K562 (cell line): ENCODE data around the gene DPH1. TPM values are rescaled to one million over a fixed set of nuclear protein-coding genes. Genes with fewer than 3 reads are reported as not detected.
A peak's percentile ranks its signal among the peaks of the same experiment; 100 is the strongest.

Experiments
- ATAC-seq: fragments of 200-7000 bp; cut with Tn5 transposase; 3 replicates; pipeline ENCODE4 v1.9.1; 2020; ENCODE audit warnings: moderate library complexity
- BruUV-seq: library from RNA; stranded (reverse); fragments of 400-500 nt; replicated peaks from 2 replicates; lab custom pipeline; 2021; lab: Mats Ljungman, UMichigan
- CTCF ChIA-PET: fragments of 300-600 bp; formaldehyde crosslinking; extraction: SDS; loops from one replicate; lab custom pipeline; 2021; ENCODE audit warnings: low intra/inter-chr PET ratio; lab: Yijun Ruan, JAX
- POLR2A ChIA-PET: fragments of 300-600, 350-650 bp; sonication (Branson Sonifier 250); formaldehyde crosslinking; extraction: SDS; loops from one replicate; lab custom pipeline; 2021; ENCODE audit warnings: antibody characterized with exemption, inconsistent platforms; lab: Yijun Ruan, JAX
- DNase-seq, 4 experiments: peaks; one replicate each; pipeline versions ENCODE4 v3.0.0 to v3.0.0-alpha.2; 2011 to 2018; ENCODE audit warnings: low spot score in 3 of 4, mixed read lengths in 3 of 4; ENCODE audit errors: extremely low read depth in 1 of 4
- FAIRE-seq: peaks from 2 replicates; lab custom pipeline; 2011; peaks lifted over from hg19 to GRCh38; lab: Jason Lieb, UNC
- H2AFZ ChIP-seq: 2 replicates; pipeline ENCODE4 v1.6.0; 2011; ENCODE audit warnings: low read depth, low read length, control low read depth, inconsistent platforms
- H3K27ac ChIP-seq: fragments of 200-600 bp; 3 replicates; pipeline ENCODE4 v1.8.0; 2011; ENCODE audit warnings: low read depth, mild to moderate bottlenecking, control low read depth, inconsistent platforms, low read length, moderate library complexity, mixed read lengths; ENCODE audit errors: extremely low read depth
- H3K27me3 ChIP-seq, 2 experiments: fragments of 300-600 bp in 1 of 2; 2 replicates in 1 of 2; 3 replicates in 1 of 2; pipeline versions ENCODE4 v1.6.0 to v1.8.0; 2011; ENCODE audit warnings: inconsistent platforms in 2 of 2, low read length in 2 of 2, mild to moderate bottlenecking in 1 of 2, mixed read lengths in 1 of 2, moderate library complexity in 1 of 2; ENCODE audit not compliant: control insufficient read depth in 2 of 2, insufficient read depth in 2 of 2
- H3K36me3 ChIP-seq: fragments of 300-600 bp; 3 replicates; pipeline ENCODE4 v1.8.0; 2011; ENCODE audit warnings: mild to moderate bottlenecking, low read length, inconsistent platforms; ENCODE audit not compliant: control insufficient read depth, insufficient read depth
- H3K4me1 ChIP-seq, 2 experiments: fragments of 200-600 bp in 1 of 2; replicated peaks in 1 of 2; 2 replicates in 1 of 2; 3 replicates in 1 of 2; pipeline versions ENCODE4 v1.5.1 to v1.8.0; 2011; ENCODE audit warnings: inconsistent platforms in 2 of 2, low read length in 2 of 2, mild to moderate bottlenecking in 1 of 2, mixed read lengths in 1 of 2, moderate library complexity in 1 of 2; ENCODE audit not compliant: control insufficient read depth in 2 of 2, insufficient read depth in 2 of 2
- H3K4me2 ChIP-seq: 2 replicates; pipeline ENCODE4 v1.6.1; 2011; ENCODE audit warnings: low read length, control low read depth, inconsistent platforms, mixed read lengths; ENCODE audit not compliant: insufficient read depth
- H3K4me3 ChIP-seq: fragments of 200-600 bp; sonication (generic), shearing (Covaris generic); 2 replicates; pipeline ENCODE4 v1.5.1; 2016; ENCODE audit warnings: control low read depth, inconsistent platforms
- H3K79me2 ChIP-seq: fragments of 200-600 bp; 3 replicates; pipeline ENCODE4 v1.8.0; 2011; ENCODE audit warnings: low read length, inconsistent platforms; ENCODE audit not compliant: control insufficient read depth, insufficient read depth
- H3K9ac ChIP-seq, 2 experiments: 2 replicates each; pipeline versions ENCODE4 v1.6.0 to v1.6.1; 2011; ENCODE audit warnings: low read depth in 2 of 2, low read length in 2 of 2, control low read depth in 1 of 2, inconsistent platforms in 1 of 2, mild to moderate bottlenecking in 1 of 2, mixed read lengths in 1 of 2; ENCODE audit not compliant: insufficient read depth in 1 of 2
- H3K9me1 ChIP-seq: one replicate; pipeline ENCODE4 v1.6.0; 2011; ENCODE audit warnings: inconsistent platforms, mild to moderate bottlenecking, low read length, moderate library complexity; ENCODE audit not compliant: control insufficient read depth, insufficient read depth
- H3K9me3 ChIP-seq: replicated peaks from 2 replicates; pipeline ENCODE4 v1.5.1; 2011; ENCODE audit warnings: low read depth, low read length, inconsistent platforms; ENCODE audit not compliant: control insufficient read depth, insufficient read depth
- H4K20me1 ChIP-seq: replicated peaks from 2 replicates; pipeline ENCODE4 v1.6.1; 2011; ENCODE audit warnings: low read length, inconsistent platforms, mixed read lengths; ENCODE audit not compliant: control insufficient read depth, insufficient read depth
- ELF2 ChIP-seq: fragments of 250-450 bp; sonication (Bioruptor Pico); IDR thresholded peaks from 2 replicates; pipeline ENCODE4 v1.5.0; 2021; ENCODE audit warnings: mild to moderate bottlenecking
- FUS ChIP-seq: fragments of 200-400 bp; formaldehyde crosslinking; optimal IDR thresholded peaks from 2 replicates; pipeline ENCODE3; 2017; ENCODE audit warnings: low read depth, low read length
- HNRNPH1 ChIP-seq: fragments of 200-400 bp; formaldehyde crosslinking; optimal IDR thresholded peaks from 2 replicates; pipeline ENCODE3; 2017; ENCODE audit warnings: low read depth, mild to moderate bottlenecking, low read length, moderate library complexity
- KAT8 ChIP-seq: fragments of 450-650 bp; IDR thresholded peaks from 2 replicates; pipeline ENCODE4 v1.6.1; 2016; ENCODE audit warnings: low read depth, mild to moderate bottlenecking
- NCOR1 ChIP-seq: fragments of 450-650 bp; IDR thresholded peaks from 2 replicates; pipeline ENCODE4 v1.6.1; 2016; ENCODE audit warnings: mild to moderate bottlenecking, moderate library complexity
- RBM25 ChIP-seq: fragments of 200-400 bp; formaldehyde crosslinking; IDR thresholded peaks from 2 replicates; pipeline ENCODE4 v1.6.1; 2018; ENCODE audit warnings: low read length, low read depth, moderate library complexity; ENCODE audit not compliant: severe bottlenecking
- XRCC4 ChIP-seq: IDR thresholded peaks from one replicate; pipeline ENCODE4 v1.6.1; 2011; ENCODE audit not compliant: insufficient read depth, insufficient read length; ENCODE audit errors: extremely low read depth
- YBX1 ChIP-seq: fragments of 450-650 bp; IDR thresholded peaks from 2 replicates; pipeline ENCODE4 v1.7.1; 2016; ENCODE audit warnings: mild to moderate bottlenecking
- ZEB2 ChIP-seq: fragments of 450-650 bp; IDR thresholded peaks from 2 replicates; pipeline ENCODE4 v1.6.1; 2016
- whole genome bisulfite sequencing: fragments of 100-300 bp; shearing (Covaris generic); methylation state at CpG from one replicate; pipeline ENCODE4 v1.1.6; 2016; ENCODE audit warnings: low coverage, mixed read lengths; ENCODE audit not compliant: insufficient coverage; ENCODE audit errors: missing lambda C conversion rate; 5-methylcytosine and 5-hydroxymethylcytosine counted together
- in situ Hi-C: fragments of 300-500 bp; cut with MboI; formaldehyde crosslinking; loops from 4 replicates; pipeline ENCODE4 v1.15.0; 2018; ENCODE audit warnings: inconsistent platforms, mixed read lengths
- intact Hi-C: fragments of 100-400 bp; cut with micrococcal nuclease; formaldehyde crosslinking; loops from 2 replicates; pipeline ENCODE4 v1.14.2; 2022
- polyA plus RNA-seq, 8 experiments: library from polyadenylated mRNA; depleted of rRNA in 4 of 8; stranded (reverse) in 5 of 8; unstranded in 3 of 8; fragments of >200 nt; fragmentation: Nextera tagmentation in 2 of 8; fragmentation: Illumina TruSeq in 1 of 8; extraction: Ambion mirVana in 2 of 8; extraction: Trizol in 1 of 8; gene quantifications; 2 replicates each; pipeline versions ENCODE4 v1.2.1 to v1.2.3, GENCODE V29; 2011 to 2014; ENCODE audit warnings: inconsistent platforms in 1 of 8, missing spikeins in 1 of 8
- total RNA-seq, 7 experiments: library from RNA; depleted of rRNA in 6 of 7; stranded (reverse); fragments of >200 nt in 6 of 7; fragmentation: Illumina TruSeq in 2 of 7; extraction: Trizol in 2 of 7; gene quantifications; 2 replicates each; pipeline versions ENCODE4 v1.2.1 to v1.2.3, GENCODE V29; 2011 to 2021; ENCODE audit warnings: low replicate concordance in 1 of 7
- TF ChIP-seq, protein P1 (sequence below): fragments of 450-650 bp; formaldehyde crosslinking; IDR thresholded peaks from 2 replicates; pipeline ENCODE4 v1.4.0; 2020; ENCODE audit warnings: mild to moderate bottlenecking

DPH1 gene
- total and polyA plus RNA-seq, 9 of the 15 experiments (the other 6 are each of a cell fraction or from before 2014, with no cell fraction given), result 0.42 to 40.6 (median 20.2) TPM

DNA sequence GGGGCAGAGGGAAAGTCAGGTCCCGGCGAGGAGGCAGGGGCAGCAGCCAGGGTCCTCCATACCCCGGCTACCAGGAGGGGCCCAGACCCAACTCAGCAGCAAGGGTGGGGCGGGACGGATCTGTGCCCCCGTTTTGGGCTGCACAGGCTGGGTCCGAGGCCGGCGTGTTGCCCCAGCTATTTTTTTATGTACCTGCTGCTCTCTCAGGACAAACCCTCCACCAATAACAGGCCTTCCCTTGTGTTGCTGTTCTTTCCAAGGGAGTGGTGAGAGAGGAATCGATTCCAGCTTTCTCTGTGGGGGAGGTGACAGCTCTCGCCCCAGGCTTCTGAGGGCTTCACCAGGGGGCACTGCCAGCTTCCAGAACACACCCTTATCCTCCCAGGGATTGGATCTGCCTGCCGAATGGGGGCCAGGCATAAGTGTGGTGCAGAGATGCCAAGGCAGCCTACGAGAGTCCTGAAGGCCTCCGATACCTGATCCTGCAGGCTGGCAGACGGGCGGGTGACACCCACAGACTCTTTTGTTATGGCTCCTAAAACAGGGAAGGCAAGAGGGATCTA lies 27.1 kb upstream of the DPH1 start (continued):
- TF ChIP-seq XRCC4, result no peak
- TF ChIP-seq KAT8, result no peak
- TF ChIP-seq, protein P1, sequence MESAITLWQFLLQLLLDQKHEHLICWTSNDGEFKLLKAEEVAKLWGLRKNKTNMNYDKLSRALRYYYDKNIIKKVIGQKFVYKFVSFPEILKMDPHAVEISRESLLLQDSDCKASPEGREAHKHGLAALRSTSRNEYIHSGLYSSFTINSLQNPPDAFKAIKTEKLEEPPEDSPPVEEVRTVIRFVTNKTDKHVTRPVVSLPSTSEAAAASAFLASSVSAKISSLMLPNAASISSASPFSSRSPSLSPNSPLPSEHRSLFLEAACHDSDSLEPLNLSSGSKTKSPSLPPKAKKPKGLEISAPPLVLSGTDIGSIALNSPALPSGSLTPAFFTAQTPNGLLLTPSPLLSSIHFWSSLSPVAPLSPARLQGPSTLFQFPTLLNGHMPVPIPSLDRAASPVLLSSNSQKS (CRISPR knock-in tag), result no peak
- TF ChIP-seq FUS, result no peak
- no peak for TF ChIP-seq NCOR1
- TF ChIP-seq ZEB2, result no peak
- TF ChIP-seq, all 486 proteins: peak for 0

DNA sequence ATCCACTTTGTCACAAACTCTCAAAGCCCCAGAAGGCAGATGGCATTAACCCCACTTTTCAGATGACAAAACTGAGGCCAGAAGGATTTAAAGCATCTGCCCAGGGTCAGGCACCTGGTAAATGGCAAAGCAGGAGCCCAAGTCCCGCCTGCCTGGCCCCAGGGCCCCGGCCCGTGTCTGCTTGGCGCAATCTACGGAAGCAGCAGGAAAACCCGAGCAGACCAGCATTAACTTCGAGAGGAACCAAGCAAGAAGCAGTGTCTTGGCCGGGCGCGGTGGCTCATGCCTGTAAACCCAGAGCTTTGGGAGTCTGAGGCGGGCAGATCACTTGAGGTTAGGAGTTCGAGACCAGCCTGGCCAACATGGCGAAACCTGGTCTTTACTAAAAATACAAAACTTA lies 26.4 kb upstream of the DPH1 start:
- Histone ChIP-seq H3K27ac (no peak overlapping the region), H4K20me1 (no peaks in the 10 kb centered on the region), H3K4me3 (no peak overlapping the region), H3K27me3 (peaks cover 0 to 2% of the 10 kb centered on the region in 2 experiments; a peak in 2 of 5 replicates), H3K4me1 (peaks cover 0 to 9% of the 10 kb centered on the region in 2 experiments; a peak in 2 of 5 replicates), H3K4me2 (no peak overlapping the region), H3K9me1 (no peaks in the 10 kb centered on the region), H3K79me2 (no peaks in the 10 kb centered on the region), H3K36me3 (no peaks in the 10 kb centered on the region), H2AFZ (no peak overlapping the region), H3K9ac (no peak overlapping the region), H3K9me3 (no peaks in the 10 kb centered on the region)
- in situ Hi-C loops, result no loop called here
- FAIRE-seq (no peak), DNase-seq (no peak), ATAC-seq (no peak)
- intact Hi-C loops, result no loop called here
- 34% methylated on average over 10 of the region's 13 CpGs for WGBS
- ChIA-PET POLR2A (no interaction called here), CTCF (no interaction called here)
- no peak for TF ChIP-seq HNRNPH1
- no peak for TF ChIP-seq ELF2 (CRISPR knock-in tag)
- peak; percentile 44 for TF ChIP-seq RBM25
- no peak for TF ChIP-seq YBX1
- BruUV-seq, result no TSS peak
